A673 (cell line): ENCODE data around the gene ZNF136.

Source experiments
- CTCF ChIP-seq: fragments of 300-800, 200-600 bp; sonication (generic); conservative IDR thresholded peaks from 2 replicates; pipeline ENCODE4 v1.5.1; 2017; ENCODE audit warnings: low read depth, mild to moderate bottlenecking, antibody characterized with exemption, low read length, moderate library complexity, mixed read lengths
- EZH2 ChIP-seq: fragments of 200-600 bp; sonication (generic); IDR thresholded peaks from 2 replicates; pipeline ENCODE4 v1.6.1; 2017; ENCODE audit warnings: borderline replicate concordance, low read depth, mild to moderate bottlenecking, mixed read lengths, antibody characterized with exemption, low read length; ENCODE audit not compliant: poor library complexity, severe bottlenecking

GRCh38 chr19:12166626-12167025 lies 3.7 kb downstream of the ZNF136 start:
- TF ChIP-seq CTCF (no peak), EZH2 (no peak)
